Measurements from ENCODE around the gene RPL26. TPM values are rescaled to one million over a fixed set of nuclear protein-coding genes. Genes with fewer than 3 reads are reported as not detected.
"Not testable (repeated sequence)": the region's sequence is repeated elsewhere in the genome, so short reads cannot be mapped to it uniquely, and the experiment has no call there.

RPL26 gene
- total RNA-seq, 1 donor, result 6,665 TPM

GRCh38 chr17:8398980-8399379, 16.0 kb upstream of the RPL26 start:
- no peak for DNase-seq (ENCODE audit: low read depth)
- no peak overlapping the region for H3K4me3 ChIP-seq (ENCODE audit: low read depth, low read length)
- TF ChIP-seq, protein P1, sequence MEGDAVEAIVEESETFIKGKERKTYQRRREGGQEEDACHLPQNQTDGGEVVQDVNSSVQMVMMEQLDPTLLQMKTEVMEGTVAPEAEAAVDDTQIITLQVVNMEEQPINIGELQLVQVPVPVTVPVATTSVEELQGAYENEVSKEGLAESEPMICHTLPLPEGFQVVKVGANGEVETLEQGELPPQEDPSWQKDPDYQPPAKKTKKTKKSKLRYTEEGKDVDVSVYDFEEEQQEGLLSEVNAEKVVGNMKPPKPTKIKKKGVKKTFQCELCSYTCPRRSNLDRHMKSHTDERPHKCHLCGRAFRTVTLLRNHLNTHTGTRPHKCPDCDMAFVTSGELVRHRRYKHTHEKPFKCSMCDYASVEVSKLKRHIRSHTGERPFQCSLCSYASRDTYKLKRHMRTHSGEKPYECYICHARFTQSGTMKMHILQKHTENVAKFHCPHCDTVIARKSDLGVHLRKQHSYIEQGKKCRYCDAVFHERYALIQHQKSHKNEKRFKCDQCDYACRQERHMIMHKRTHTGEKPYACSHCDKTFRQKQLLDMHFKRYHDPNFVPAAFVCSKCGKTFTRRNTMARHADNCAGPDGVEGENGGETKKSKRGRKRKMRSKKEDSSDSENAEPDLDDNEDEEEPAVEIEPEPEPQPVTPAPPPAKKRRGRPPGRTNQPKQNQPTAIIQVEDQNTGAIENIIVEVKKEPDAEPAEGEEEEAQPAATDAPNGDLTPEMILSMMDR (IDR thresholded peaks at IDR 0.05; ENCODE audit: insufficient read depth, low read length), result no peak

DNA sequence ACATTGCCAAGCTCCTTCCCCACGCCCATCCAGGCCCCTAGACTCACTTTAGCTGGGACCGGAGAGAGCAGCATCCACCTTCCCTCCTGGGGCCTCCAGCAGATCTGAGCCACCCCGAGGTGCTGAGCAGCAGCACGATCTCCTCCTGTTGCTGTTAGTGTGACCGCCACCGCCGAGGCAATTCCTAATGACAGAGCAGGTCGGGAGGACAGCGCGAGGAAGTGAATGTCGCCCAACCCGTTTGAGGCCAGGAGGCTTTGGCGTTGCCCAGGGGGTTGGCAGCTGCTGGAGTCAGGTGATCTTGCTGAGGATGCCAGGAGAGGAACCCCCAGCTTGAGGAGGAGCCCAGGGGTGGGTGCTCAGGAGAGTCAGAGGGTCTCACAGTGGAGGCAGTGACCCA, 14.6 kb upstream of the RPL26 start, which contains the start of gene RNF222:
RNF222 (minus strand) TSS at position 192 of the 400 bp plus-strand sequence. CDS start 4,366 bp downstream, outside the sequence.
- H3K4me3 ChIP-seq (ENCODE audit: low read depth, low read length), result no peak within 1 kb of the TSS
- DNase-seq (ENCODE audit: low read depth), result no peak
- TF ChIP-seq, protein P1 (IDR thresholded peaks at IDR 0.05; ENCODE audit: insufficient read depth, low read length), result no peak

GRCh38 chr17:8394497-8394896, 11.5 kb upstream of the RPL26 start:
- not testable (repeated sequence) for H3K4me3 ChIP-seq (ENCODE audit: low read depth, low read length); DNase-seq (ENCODE audit: low read depth)

- no peak overlapping the region for H3K4me3 ChIP-seq (ENCODE audit: low read depth, low read length)
- TF ChIP-seq, protein P1 (IDR thresholded peaks at IDR 0.05; ENCODE audit: insufficient read depth, low read length), result no peak
- no peak for DNase-seq (ENCODE audit: low read depth)
Measured at GRCh38 chr17:8393470-8394231, 10.7 kb upstream of the RPL26 start.

GRCh38 chr17:8392674-8393469, 9.9 kb upstream of the RPL26 start:
- no peak overlapping the region for H3K4me3 ChIP-seq (ENCODE audit: low read depth, low read length)
- TF ChIP-seq, protein P1 (IDR thresholded peaks at IDR 0.05; ENCODE audit: insufficient read depth, low read length), result no peak
- no peak for DNase-seq (ENCODE audit: low read depth)

DNA sequence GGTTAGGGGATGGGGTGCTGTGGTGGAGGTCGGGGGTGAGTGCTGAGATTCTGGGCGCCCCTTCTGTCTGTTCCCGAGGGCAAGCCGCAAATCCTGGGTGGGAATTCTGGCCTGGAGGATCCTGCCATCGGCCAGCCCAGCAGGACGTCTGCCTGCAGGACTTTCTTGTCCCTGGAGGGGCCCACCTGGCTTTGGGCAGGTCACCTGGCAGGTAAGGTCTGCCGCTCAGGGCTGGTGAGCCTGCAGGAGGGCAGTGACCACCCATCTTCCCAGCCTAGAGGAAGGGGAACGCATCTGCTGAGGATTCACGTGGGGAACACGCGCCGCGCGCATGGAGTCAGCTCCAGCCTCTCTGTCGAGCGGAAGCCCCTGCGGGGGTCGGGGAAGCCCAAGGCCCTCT, 9.3 kb upstream of the RPL26 start:
- no peak overlapping the region for H3K4me3 ChIP-seq (ENCODE audit: low read depth, low read length)
- TF ChIP-seq, protein P1 (IDR thresholded peaks at IDR 0.05; ENCODE audit: insufficient read depth, low read length), result no peak

DNA sequence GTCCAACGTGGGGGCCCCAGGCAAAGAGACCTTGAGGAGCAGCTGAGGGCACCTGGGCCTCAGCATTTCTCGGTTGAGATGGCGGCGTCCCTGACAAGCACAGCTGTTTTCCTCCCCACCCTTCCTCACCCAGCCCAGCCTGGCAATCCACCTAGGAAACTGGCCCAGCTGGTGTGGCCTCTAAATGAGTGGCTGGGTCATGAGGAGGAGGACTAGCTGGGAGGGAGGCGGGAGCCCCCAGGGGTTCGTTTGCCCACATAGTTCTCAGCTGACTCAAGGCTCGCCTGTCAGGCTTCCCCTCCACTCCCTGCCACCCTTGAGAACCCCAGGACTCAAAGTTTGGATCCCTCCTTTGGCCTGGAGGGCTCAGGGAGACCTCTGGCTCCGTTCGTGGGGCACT, 8.7 kb upstream of the RPL26 start:
- peak; percentile 26 for DNase-seq (ENCODE audit: low read depth)
- H3K4me3 ChIP-seq (ENCODE audit: low read depth, low read length), result no peak overlapping the region
- TF ChIP-seq, protein P1 (IDR thresholded peaks at IDR 0.05; ENCODE audit: insufficient read depth, low read length), result no peak

More for the DNA sequence above, 9.3 kb upstream of the RPL26 start:
- DNase-seq (ENCODE audit: low read depth), result no peak

All from fibroblast of the aortic adventitia (primary cell).